HG02763 (cell line): ENCODE data around the gene PDCD7.
"Not testable (repeated sequence)": the region's sequence is repeated elsewhere in the genome, so short reads cannot be mapped to it uniquely, and the experiment has no call there.

Experiments
- ATAC-seq: cut with Tn5 transposase; IDR thresholded peaks from one replicate; pipeline ENCODE4 v1.9.1; 2021; ENCODE audit warnings: mild to moderate bottlenecking, moderate library complexity; ENCODE audit not compliant: unreplicated experiment

Gene PDCD7

DNA sequence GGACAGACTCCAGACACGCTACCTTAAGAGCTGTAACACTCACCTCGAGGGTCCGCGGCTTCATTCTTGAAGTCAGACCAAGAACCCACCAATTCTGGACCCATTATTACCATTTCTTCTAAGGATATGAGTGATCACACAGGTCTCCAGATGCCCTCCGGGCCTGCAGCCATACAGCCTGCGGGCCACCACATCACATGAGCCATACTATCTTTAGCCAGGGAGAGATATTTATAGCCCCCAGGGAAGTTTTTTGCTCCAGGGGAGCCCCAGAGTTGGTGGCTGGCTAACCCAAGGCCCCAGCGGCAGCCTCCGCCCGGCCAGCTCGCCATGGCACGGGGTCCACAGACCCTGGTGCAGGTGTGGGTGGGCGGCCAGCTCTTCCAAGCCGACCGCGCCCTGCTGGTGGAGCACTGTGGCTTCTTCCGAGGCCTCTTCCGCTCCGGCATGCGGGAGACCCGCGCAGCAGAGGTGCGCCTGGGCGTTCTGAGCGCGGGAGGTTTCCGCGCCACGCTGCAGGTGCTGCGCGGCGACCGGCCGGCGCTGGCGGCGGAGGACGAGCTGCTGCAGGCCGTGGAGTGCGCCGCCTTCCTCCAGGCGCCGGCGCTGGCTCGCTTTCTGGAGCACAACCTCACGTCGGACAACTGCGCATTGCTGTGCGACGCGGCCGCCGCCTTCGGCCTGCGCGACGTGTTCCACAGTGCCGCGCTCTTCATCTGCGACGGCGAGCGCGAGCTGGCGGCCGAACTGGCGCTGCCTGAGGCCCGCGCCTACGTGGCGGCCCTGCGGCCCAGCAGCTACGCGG, 56.9 kb downstream of the PDCD7 start, which contains the start of gene KBTBD13:
Gene KBTBD13, plus strand, starts transcription at position 261 of the 805 bp plus-strand sequence. Its CDS starts 70 bp downstream, at position 331.
- no peak for ATAC-seq

DNA sequence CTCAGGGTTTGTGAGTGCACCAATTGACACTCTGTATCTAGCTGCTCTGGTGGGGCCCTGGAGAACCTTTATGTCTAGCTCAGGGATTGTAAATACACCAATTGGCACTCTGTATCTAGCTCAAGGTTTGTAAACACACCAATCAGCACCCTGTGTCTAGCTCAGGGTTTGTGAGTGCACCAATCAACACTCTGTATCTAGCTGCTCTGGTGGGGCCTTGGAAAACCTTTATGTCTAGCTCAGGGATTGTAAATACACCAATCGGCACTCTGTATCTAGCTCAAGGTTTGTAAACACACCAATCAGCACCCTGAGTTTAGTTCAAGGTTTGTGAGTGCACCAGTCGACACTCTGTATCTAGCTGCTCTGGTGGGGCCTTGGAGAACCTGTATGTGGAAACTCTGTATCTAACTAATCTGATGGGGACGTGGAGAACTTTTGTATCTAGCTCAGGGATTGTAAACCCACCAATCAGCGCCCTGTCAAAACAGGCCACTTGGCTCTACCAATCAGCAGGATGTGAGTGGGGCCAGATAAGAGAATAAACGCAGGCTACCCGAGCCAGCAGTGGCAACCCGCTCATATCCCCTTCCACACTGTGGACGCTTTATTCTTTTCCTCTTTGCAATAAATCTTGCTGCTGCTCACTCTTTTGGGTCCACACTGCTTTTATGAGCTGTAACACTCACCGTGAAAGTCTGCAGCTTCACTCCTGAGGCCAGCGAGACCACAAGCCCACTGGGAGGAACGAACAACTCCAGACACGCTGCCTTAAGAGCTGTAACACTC, 57.8 kb downstream of the PDCD7 start:
- not testable (repeated sequence) for ATAC-seq

DNA sequence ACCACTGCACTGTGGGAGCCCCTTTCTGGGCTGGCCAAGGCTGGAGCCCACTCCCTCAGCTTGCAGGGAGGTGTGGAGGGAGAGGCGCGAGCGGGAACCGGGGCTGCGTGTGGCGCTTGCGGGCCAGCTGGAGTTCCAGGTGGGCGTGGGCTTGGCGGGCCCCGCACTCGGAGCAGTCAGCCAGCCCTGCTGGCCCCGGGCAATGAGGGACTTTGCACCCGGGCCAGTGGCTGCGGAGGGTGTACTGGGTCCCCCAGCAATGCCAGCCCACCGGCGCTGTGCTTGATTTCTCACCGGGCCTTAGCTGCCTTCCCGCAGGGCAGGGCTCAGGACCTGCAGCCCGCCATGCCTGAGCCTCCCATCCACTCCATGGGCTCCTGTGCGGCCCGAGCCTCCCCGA, 58.7 kb downstream of the PDCD7 start:
- not testable (repeated sequence) for ATAC-seq

DNA sequence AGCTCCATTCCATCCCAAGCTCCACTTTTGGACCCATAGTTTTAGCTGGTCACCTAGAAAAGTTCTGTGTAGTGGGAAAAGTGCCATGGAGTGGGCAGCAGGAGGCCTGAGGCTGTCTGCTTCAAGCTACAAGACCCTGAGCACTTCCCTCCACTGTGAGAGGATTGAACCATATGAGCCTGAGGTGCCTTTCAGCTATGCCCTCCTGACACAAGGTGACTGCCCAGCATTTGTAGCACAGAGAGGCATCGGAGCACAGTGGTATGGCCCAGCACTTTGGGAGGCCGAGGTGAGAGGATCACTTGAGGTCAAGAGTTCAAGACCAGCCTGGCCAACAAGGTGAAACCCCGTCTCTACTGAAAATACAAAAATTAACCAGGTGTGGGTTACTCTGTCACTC, 61.0 kb downstream of the PDCD7 start:
- ATAC-seq = no peak

DNA sequence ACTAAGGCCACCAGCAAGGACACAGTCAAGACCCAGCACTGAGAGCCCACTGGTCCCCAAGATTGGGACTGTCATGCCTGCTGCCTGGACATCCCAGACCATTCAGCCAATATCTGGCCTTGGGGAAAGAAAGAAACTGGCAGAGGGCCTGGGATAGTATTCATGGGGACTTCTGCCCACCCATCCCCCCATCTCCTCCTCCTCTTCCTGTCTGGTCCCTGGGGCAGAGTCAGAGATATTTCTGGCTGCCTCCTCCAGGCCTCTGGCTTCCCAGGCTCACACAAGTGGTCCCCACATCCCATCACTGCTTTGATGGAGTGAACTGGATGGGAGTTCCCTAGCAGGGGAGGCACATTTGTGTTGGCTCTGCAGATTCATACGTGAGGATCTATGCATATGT, 61.6 kb downstream of the PDCD7 start:
- ATAC-seq = no peak

GRCh38 chr15:65071381-65071811, 62.2 kb downstream of the PDCD7 start:
- ATAC-seq = no peak

DNA sequence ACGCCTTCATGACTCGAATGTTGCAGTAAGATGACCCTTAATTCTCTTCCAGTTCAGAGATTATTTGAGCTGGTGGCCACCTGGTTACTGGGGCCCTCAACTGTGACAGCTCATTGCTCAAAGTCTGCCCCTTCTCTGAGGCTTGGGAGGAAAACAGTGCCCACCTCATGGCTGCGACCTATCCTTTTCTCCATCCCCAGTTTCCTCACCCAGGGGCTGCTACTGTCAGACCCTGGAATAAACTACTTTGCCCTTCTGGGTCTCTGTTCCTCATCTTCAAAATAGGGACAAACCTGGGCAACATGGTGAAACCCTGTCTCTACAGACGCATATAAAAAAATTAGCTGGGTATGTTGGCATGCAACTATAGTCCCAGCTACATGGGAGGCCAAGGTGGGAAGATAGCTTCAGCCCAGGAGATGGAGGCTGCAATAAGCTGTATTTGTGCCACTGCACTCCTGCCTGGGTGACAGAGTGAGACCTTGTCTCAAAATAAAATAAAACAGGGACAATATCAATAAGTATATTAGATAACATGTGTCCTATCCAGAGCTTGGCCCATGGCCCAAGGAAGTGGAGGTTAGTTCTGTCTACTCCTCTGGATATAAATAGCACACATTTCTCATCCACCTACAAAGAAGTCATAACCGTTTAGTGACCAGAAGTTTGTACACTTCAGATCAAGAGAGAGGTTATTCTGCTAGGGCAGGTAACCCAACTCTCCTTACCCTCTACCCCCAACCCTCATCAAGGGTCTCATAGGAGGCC, 63.6 kb downstream of the PDCD7 start:
- no peak for ATAC-seq

GRCh38 chr15:65069179-65069578, 64.4 kb downstream of the PDCD7 start:
- no peak for ATAC-seq

- no peak for ATAC-seq
These were observed 65.2 kb downstream of the PDCD7 start for GRCh38 chr15:65068403-65068788.

- no peak for ATAC-seq
These were observed 65.8 kb downstream of the PDCD7 start, which contains the start of gene RASL12 for GRCh38 chr15:65067645-65068402. Gene RASL12, minus strand, starts transcription at chr15:65067991. Its CDS starts 156 bp downstream, at chr15:65067835.
